ENCODE data around the gene BCHE.

GRCh38 chr3:165827883-165828282 is 9.3 kb downstream of the BCHE start:
- TF ChIP-seq, protein P1, sequence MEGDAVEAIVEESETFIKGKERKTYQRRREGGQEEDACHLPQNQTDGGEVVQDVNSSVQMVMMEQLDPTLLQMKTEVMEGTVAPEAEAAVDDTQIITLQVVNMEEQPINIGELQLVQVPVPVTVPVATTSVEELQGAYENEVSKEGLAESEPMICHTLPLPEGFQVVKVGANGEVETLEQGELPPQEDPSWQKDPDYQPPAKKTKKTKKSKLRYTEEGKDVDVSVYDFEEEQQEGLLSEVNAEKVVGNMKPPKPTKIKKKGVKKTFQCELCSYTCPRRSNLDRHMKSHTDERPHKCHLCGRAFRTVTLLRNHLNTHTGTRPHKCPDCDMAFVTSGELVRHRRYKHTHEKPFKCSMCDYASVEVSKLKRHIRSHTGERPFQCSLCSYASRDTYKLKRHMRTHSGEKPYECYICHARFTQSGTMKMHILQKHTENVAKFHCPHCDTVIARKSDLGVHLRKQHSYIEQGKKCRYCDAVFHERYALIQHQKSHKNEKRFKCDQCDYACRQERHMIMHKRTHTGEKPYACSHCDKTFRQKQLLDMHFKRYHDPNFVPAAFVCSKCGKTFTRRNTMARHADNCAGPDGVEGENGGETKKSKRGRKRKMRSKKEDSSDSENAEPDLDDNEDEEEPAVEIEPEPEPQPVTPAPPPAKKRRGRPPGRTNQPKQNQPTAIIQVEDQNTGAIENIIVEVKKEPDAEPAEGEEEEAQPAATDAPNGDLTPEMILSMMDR (IDR thresholded peaks at IDR 0.05): no peak
- no peak for TF ChIP-seq POLR2A (IDR thresholded peaks at IDR 0.05)

Data from lower leg skin (tissue), 3 donors.